Measurements from ENCODE around the gene GREB1L.
"Not testable (repeated sequence)": the region's sequence is repeated elsewhere in the genome, so short reads cannot be mapped to it uniquely, and the experiment has no call there.

The GREB1L gene

GRCh38 chr18:21242141-21242779 is at the start of gene GREB1L:
GREB1L (plus strand) TSS chr18:21242232; CDS start chr18:21383519, 141,287 bp downstream.
- H3K4me3 ChIP-seq (ENCODE audit: low read depth in 1 of 2, low read length in 2 of 2), result peak within 1 kb of the TSS; percentile 60 to 70
- H3K9ac ChIP-seq (ENCODE audit: low read depth in 1 of 2, low read length in 2 of 2), result peak within 1 kb of the TSS in 1 of 2 donors; percentile 18
- no peaks in the 10 kb centered on the region for H3K4me1 ChIP-seq (ENCODE audit: control insufficient read depth in 1 of 2, insufficient read depth in 2 of 2, low read length in 2 of 2)
- no peaks in the 10 kb centered on the region for H3K9me3 ChIP-seq (ENCODE audit: control insufficient read depth in 1 of 2, low read length in 2 of 2)
- no peak within 1 kb of the TSS for H3K27ac ChIP-seq (ENCODE audit: low read depth, low read length)
- H3K36me3 ChIP-seq (ENCODE audit: control insufficient read depth in 1 of 2, insufficient read depth in 2 of 2, low read length in 2 of 2), result no peaks in the 10 kb centered on the region
- peaks cover 10 to 30% of the 10 kb centered on the region in 2 donors for H3K27me3 ChIP-seq (ENCODE audit: control insufficient read depth in 1 of 2, insufficient read depth in 2 of 2, low read length in 2 of 2)

GRCh38 chr18:21192308-21192624 is 49.8 kb upstream of the GREB1L start:
- Histone ChIP-seq H3K9ac (ENCODE audit: low read depth in 1 of 2, low read length in 2 of 2) (no peak overlapping the region), H3K4me3 (ENCODE audit: low read depth in 1 of 2, low read length in 2 of 2) (no peak overlapping the region), H3K9me3 (ENCODE audit: control insufficient read depth in 1 of 2, low read length in 2 of 2) (no peaks in the 10 kb centered on the region), H3K4me1 (ENCODE audit: control insufficient read depth in 1 of 2, insufficient read depth in 2 of 2, low read length in 2 of 2) (no peaks in the 10 kb centered on the region), H3K27ac (ENCODE audit: low read depth, low read length) (no peak overlapping the region), H3K36me3 (ENCODE audit: control insufficient read depth in 1 of 2, insufficient read depth in 2 of 2, low read length in 2 of 2) (no peaks in the 10 kb centered on the region), H3K27me3 (ENCODE audit: control insufficient read depth in 1 of 2, insufficient read depth in 2 of 2, low read length in 2 of 2) (no peaks in the 10 kb centered on the region)

DNA sequence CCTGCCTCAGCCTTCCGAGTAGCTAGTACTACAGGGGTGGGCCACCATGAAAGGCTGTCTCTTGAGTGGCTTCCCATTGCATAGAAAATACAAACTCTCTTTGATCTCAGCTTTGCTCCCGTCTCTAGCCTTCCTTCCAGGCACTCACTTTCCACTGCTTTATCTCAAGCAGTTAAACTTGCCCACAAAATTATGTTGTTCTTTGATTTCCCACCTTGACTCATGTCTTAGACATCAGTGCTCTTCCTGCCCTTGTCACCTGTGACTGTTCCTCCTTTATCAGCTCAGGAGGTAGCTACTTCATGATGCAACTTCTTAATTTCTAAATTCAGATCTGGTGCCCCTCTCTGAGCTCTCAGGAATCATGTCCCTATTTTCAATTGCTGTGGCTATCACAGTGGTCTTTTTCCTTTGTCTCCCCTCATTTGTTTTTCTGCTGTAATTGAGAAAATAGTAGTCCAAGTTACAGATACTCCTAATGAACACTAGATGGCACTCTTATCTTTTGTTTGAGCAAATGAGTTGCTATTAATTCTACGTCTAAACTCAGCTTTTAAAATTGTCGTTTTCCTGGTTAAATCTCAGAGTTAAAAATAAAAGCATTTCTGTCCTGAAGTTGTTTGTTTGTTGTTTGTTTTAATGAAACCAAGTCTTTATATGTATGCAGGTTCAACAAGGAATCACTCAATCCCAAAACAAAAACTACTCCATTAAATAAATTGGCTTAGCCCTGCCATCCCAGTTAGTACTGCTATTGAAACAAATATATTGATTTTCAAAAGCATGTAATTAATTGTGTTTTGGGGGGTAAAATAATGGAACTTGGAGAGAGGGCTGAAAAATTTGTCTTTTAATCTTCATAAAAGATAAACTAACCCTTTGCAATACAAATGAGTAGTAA is 46.9 kb upstream of the GREB1L start:
- Histone ChIP-seq H3K27me3 (ENCODE audit: control insufficient read depth in 1 of 2, insufficient read depth in 2 of 2, low read length in 2 of 2) (no peaks in the 10 kb centered on the region), H3K36me3 (ENCODE audit: control insufficient read depth in 1 of 2, insufficient read depth in 2 of 2, low read length in 2 of 2) (no peaks in the 10 kb centered on the region), H3K9me3 (ENCODE audit: control insufficient read depth in 1 of 2, low read length in 2 of 2) (no peaks in the 10 kb centered on the region), H3K4me3 (ENCODE audit: low read depth in 1 of 2, low read length in 2 of 2) (no peak overlapping the region), H3K27ac (ENCODE audit: low read depth, low read length) (no peak overlapping the region), H3K4me1 (ENCODE audit: control insufficient read depth in 1 of 2, insufficient read depth in 2 of 2, low read length in 2 of 2) (no peaks in the 10 kb centered on the region), H3K9ac (ENCODE audit: low read depth in 1 of 2, low read length in 2 of 2) (no peak overlapping the region)

- no peak overlapping the region for H3K27ac ChIP-seq (ENCODE audit: low read depth, low read length)
- H3K4me1 ChIP-seq (ENCODE audit: control insufficient read depth in 1 of 2, insufficient read depth in 2 of 2, low read length in 2 of 2), result no peaks in the 10 kb centered on the region
- H3K9me3 ChIP-seq (ENCODE audit: control insufficient read depth in 1 of 2, low read length in 2 of 2), result no peaks in the 10 kb centered on the region
- no peak overlapping the region for H3K9ac ChIP-seq (ENCODE audit: low read depth in 1 of 2, low read length in 2 of 2)
- H3K4me3 ChIP-seq (ENCODE audit: low read depth in 1 of 2, low read length in 2 of 2), result no peak overlapping the region
- no peaks in the 10 kb centered on the region for H3K27me3 ChIP-seq (ENCODE audit: control insufficient read depth in 1 of 2, insufficient read depth in 2 of 2, low read length in 2 of 2)
- no peaks in the 10 kb centered on the region for H3K36me3 ChIP-seq (ENCODE audit: control insufficient read depth in 1 of 2, insufficient read depth in 2 of 2, low read length in 2 of 2)
Observed at GRCh38 chr18:21196426-21196825, 45.6 kb upstream of the GREB1L start.

GRCh38 chr18:21203126-21203525 is 38.9 kb upstream of the GREB1L start:
- Histone ChIP-seq H3K4me1 (ENCODE audit: control insufficient read depth in 1 of 2, insufficient read depth in 2 of 2, low read length in 2 of 2) (no peaks in the 10 kb centered on the region), H3K9ac (ENCODE audit: low read depth in 1 of 2, low read length in 2 of 2) (no peak overlapping the region), H3K27ac (ENCODE audit: low read depth, low read length) (no peak overlapping the region), H3K9me3 (ENCODE audit: control insufficient read depth in 1 of 2, low read length in 2 of 2) (no peaks in the 10 kb centered on the region), H3K27me3 (ENCODE audit: control insufficient read depth in 1 of 2, insufficient read depth in 2 of 2, low read length in 2 of 2) (no peaks in the 10 kb centered on the region), H3K36me3 (ENCODE audit: control insufficient read depth in 1 of 2, insufficient read depth in 2 of 2, low read length in 2 of 2) (no peaks in the 10 kb centered on the region), H3K4me3 (ENCODE audit: low read depth in 1 of 2, low read length in 2 of 2) (no peak overlapping the region)

DNA sequence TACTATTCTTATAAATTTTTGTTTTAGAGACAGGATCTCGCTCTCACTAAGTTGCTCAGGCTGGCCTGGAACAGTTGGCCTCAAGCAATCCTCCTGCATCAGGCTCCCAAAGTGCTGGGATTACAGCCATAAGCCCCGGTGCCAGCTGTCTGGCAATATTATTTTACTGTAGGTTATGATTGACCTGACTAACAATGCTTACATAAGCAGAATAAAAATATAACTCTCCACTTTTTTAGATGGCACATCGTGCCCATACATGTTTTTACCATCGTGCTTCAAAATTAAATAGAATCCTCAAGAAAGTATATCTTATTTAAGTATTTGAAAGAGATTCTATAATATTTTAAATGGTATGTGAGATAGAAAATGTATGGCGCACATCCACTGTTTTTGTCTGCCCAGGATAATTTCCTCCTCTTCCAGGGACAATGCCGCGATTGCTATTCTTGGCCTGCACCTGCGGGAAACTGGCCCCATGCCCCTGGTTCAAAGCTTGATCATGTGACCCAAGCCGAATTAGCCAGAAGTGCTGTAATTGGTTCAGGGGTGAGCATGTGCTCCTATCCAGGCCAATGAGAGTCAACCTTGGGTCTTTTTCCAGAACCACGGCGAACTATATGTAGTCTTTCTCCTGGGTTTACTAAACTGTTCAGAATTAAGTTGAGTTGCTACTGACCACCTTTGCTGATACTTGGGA is 38.3 kb upstream of the GREB1L start:
- no peak overlapping the region for H3K27ac ChIP-seq (ENCODE audit: low read depth, low read length)
- H3K9ac ChIP-seq (ENCODE audit: low read depth in 1 of 2, low read length in 2 of 2), result no peak overlapping the region

GRCh38 chr18:21205695-21206094 is 36.3 kb upstream of the GREB1L start:
- Histone ChIP-seq H3K36me3 (ENCODE audit: control insufficient read depth in 1 of 2, insufficient read depth in 2 of 2, low read length in 2 of 2) (no peaks in the 10 kb centered on the region), H3K4me1 (ENCODE audit: control insufficient read depth in 1 of 2, insufficient read depth in 2 of 2, low read length in 2 of 2) (no peaks in the 10 kb centered on the region), H3K27ac (ENCODE audit: low read depth, low read length) (no peak overlapping the region), H3K27me3 (ENCODE audit: control insufficient read depth in 1 of 2, insufficient read depth in 2 of 2, low read length in 2 of 2) (no peaks in the 10 kb centered on the region), H3K9ac (ENCODE audit: low read depth in 1 of 2, low read length in 2 of 2) (no peak overlapping the region), H3K9me3 (ENCODE audit: control insufficient read depth in 1 of 2, low read length in 2 of 2) (no peaks in the 10 kb centered on the region), H3K4me3 (ENCODE audit: low read depth in 1 of 2, low read length in 2 of 2) (no peak overlapping the region)

More for the DNA sequence above, 38.3 kb upstream of the GREB1L start:
- H3K27me3 ChIP-seq (ENCODE audit: control insufficient read depth in 1 of 2, insufficient read depth in 2 of 2, low read length in 2 of 2), result no peaks in the 10 kb centered on the region
- H3K36me3 ChIP-seq (ENCODE audit: control insufficient read depth in 1 of 2, insufficient read depth in 2 of 2, low read length in 2 of 2), result no peaks in the 10 kb centered on the region
- H3K4me3 ChIP-seq (ENCODE audit: low read depth in 1 of 2, low read length in 2 of 2), result no peak overlapping the region
- H3K9me3 ChIP-seq (ENCODE audit: control insufficient read depth in 1 of 2, low read length in 2 of 2), result no peaks in the 10 kb centered on the region
- H3K4me1 ChIP-seq (ENCODE audit: control insufficient read depth in 1 of 2, insufficient read depth in 2 of 2, low read length in 2 of 2), result no peaks in the 10 kb centered on the region

DNA sequence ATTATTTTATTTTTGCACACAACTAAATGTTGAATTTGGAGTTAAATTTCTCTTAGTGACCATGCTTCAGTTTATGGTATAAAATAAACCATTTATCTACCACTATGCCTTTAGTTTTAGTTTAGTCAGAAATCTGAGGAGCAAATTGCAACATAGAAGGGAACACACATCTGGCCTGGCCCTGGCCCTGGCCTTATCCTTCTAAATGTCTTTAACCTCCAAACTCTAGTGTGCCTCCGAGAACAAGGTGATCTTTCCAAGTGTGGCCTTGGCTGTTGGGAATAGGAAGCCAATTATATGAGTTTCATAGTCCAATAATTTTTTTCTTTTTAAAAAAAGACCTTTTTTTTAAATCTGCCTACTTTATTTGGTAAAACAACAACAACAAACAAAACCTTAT is 31.8 kb upstream of the GREB1L start:
- no peak overlapping the region for H3K9ac ChIP-seq (ENCODE audit: low read depth in 1 of 2, low read length in 2 of 2)
- no peaks in the 10 kb centered on the region for H3K9me3 ChIP-seq (ENCODE audit: control insufficient read depth in 1 of 2, low read length in 2 of 2)
- no peak overlapping the region for H3K27ac ChIP-seq (ENCODE audit: low read depth, low read length)

DNA sequence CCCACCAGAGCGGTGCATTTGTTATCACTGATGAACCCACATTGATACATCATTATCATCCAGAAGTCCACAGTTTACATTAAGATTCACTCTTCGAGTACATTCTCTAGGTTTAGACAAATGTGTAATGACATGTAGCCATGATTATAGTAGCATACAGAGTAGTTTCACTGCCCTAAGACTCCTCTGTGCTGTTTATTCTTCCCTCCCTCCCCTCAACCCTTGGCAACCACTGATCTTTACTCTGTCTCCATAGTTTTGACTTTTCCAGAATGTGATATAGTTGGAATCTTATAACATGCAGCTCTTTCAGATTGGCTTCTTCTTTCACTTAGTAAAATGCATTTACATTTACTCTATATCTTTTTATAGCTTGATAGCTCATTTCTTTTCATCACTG is 31.2 kb upstream of the GREB1L start:
- no peaks in the 10 kb centered on the region for H3K4me1 ChIP-seq (ENCODE audit: control insufficient read depth in 1 of 2, insufficient read depth in 2 of 2, low read length in 2 of 2)
- no peaks in the 10 kb centered on the region for H3K9me3 ChIP-seq (ENCODE audit: control insufficient read depth in 1 of 2, low read length in 2 of 2)
- no peaks in the 10 kb centered on the region for H3K36me3 ChIP-seq (ENCODE audit: control insufficient read depth in 1 of 2, insufficient read depth in 2 of 2, low read length in 2 of 2)
- H3K4me3 ChIP-seq (ENCODE audit: low read depth in 1 of 2, low read length in 2 of 2), result no peak overlapping the region
- no peak overlapping the region for H3K9ac ChIP-seq (ENCODE audit: low read depth in 1 of 2, low read length in 2 of 2)
- no peak overlapping the region for H3K27ac ChIP-seq (ENCODE audit: low read depth, low read length)
- no peaks in the 10 kb centered on the region for H3K27me3 ChIP-seq (ENCODE audit: control insufficient read depth in 1 of 2, insufficient read depth in 2 of 2, low read length in 2 of 2)

More for the DNA sequence above, 31.8 kb upstream of the GREB1L start:
- H3K36me3 ChIP-seq (ENCODE audit: control insufficient read depth in 1 of 2, insufficient read depth in 2 of 2, low read length in 2 of 2), result no peaks in the 10 kb centered on the region
- H3K27me3 ChIP-seq (ENCODE audit: control insufficient read depth in 1 of 2, insufficient read depth in 2 of 2, low read length in 2 of 2), result no peaks in the 10 kb centered on the region
- no peaks in the 10 kb centered on the region for H3K4me1 ChIP-seq (ENCODE audit: control insufficient read depth in 1 of 2, insufficient read depth in 2 of 2, low read length in 2 of 2)
- H3K4me3 ChIP-seq (ENCODE audit: low read depth in 1 of 2, low read length in 2 of 2), result no peak overlapping the region

DNA sequence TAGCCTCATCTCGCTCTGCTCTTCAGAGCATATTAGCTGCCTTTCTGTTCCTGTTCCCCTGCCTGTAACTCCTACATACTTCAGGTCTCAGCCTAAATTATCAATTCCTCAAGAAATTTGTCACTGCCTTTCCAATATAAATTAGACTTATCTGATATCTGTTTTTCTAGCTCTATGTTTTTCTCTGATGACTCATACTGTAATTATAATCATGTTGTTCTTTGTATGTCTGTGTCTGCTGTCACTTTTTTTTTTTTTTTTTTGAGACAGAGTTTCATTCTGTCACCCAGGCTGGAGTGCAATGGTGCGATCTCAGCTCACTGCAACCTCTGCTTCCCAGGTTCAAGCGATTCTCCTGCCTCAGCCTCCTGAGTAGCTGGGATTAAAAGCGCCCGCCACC is 27.6 kb upstream of the GREB1L start:
- not testable (repeated sequence) for H3K9ac ChIP-seq (ENCODE audit: low read depth in 1 of 2, low read length in 2 of 2); H3K9me3 ChIP-seq (ENCODE audit: control insufficient read depth in 1 of 2, low read length in 2 of 2); H3K4me1 ChIP-seq (ENCODE audit: control insufficient read depth in 1 of 2, insufficient read depth in 2 of 2, low read length in 2 of 2); H3K27me3 ChIP-seq (ENCODE audit: control insufficient read depth in 1 of 2, insufficient read depth in 2 of 2, low read length in 2 of 2); H3K36me3 ChIP-seq (ENCODE audit: control insufficient read depth in 1 of 2, insufficient read depth in 2 of 2, low read length in 2 of 2); H3K27ac ChIP-seq (ENCODE audit: low read depth, low read length); H3K4me3 ChIP-seq (ENCODE audit: low read depth in 1 of 2, low read length in 2 of 2)
